Liver (tissue), 9 donors: ENCODE data around the gene NRG3. TPM values are rescaled to one million over a fixed set of nuclear protein-coding genes. Genes with fewer than 3 reads are reported as not detected.
A peak's percentile ranks its signal among the peaks of the same experiment; 100 is the strongest.

ENCODE experiments used
- DNase-seq: peaks from one replicate; pipeline ENCODE4 v3.0.0-alpha.2; 2017; ENCODE audit warnings: low spot score
- H3K27ac ChIP-seq, 2 donors: one replicate each; pipeline ENCODE4 v1.7.0; 2013; ENCODE audit warnings: inconsistent platforms in 2 of 2, low read length in 2 of 2, control low read depth in 1 of 2, low read depth in 1 of 2, mild to moderate bottlenecking in 1 of 2
- H3K27me3 ChIP-seq, 4 donors: one replicate each; pipeline versions ENCODE4 v1.6.1 to v1.7.0; 2013; ENCODE audit warnings: low read length in 3 of 4, inconsistent platforms in 1 of 4, mild to moderate bottlenecking in 1 of 4, moderate library complexity in 1 of 4; ENCODE audit not compliant: control insufficient read depth in 4 of 4, insufficient read depth in 4 of 4
- H3K36me3 ChIP-seq, 4 donors: one replicate each; pipeline versions ENCODE4 v1.6.1 to v1.7.0; 2013; ENCODE audit warnings: low read length in 3 of 4, mild to moderate bottlenecking in 3 of 4, low read depth in 1 of 4, moderate library complexity in 1 of 4; ENCODE audit not compliant: control insufficient read depth in 4 of 4, insufficient read depth in 3 of 4
- H3K4me1 ChIP-seq, 4 donors: one replicate each; pipeline versions ENCODE4 v1.6.1 to v1.7.0; 2013; ENCODE audit warnings: low read length in 3 of 4, mild to moderate bottlenecking in 3 of 4, moderate library complexity in 1 of 4; ENCODE audit not compliant: control insufficient read depth in 4 of 4, insufficient read depth in 4 of 4
- H3K4me3 ChIP-seq, 3 donors: one replicate each; pipeline versions ENCODE4 v1.6.1 to v1.7.0; 2013; ENCODE audit warnings: low read length in 3 of 3, control low read depth in 1 of 3, low read depth in 1 of 3, mild to moderate bottlenecking in 1 of 3
- H3K9ac ChIP-seq, 2 donors: one replicate each; pipeline ENCODE4 v1.7.0; 2013; ENCODE audit warnings: low read length in 2 of 2, mild to moderate bottlenecking in 2 of 2, moderate library complexity in 2 of 2, control low read depth in 1 of 2, low read depth in 1 of 2
- H3K9me3 ChIP-seq, 4 donors: one replicate each; pipeline versions ENCODE4 v1.6.1 to v1.7.0; 2013; ENCODE audit warnings: low read length in 3 of 4; ENCODE audit not compliant: control insufficient read depth in 4 of 4
- ATF3 ChIP-seq: IDR thresholded peaks from 2 replicates; pipeline ENCODE4 v1.6.1; 2016; ENCODE audit warnings: antibody characterized with exemption
- CTCF ChIP-seq: fragments of 150-350 bp; IDR thresholded peaks from 2 replicates; pipeline ENCODE4 v1.5.1; 2017; ENCODE audit warnings: improper control_type of control experiment, low read depth, low read length; ENCODE audit not compliant: missing input control
- EGR1 ChIP-seq, 2 donors: IDR thresholded peaks; 2 replicates each; pipeline ENCODE4 v1.6.1; 2016 to 2018; ENCODE audit warnings: antibody characterized with exemption in 2 of 2, low read depth in 2 of 2
- FOXA1 ChIP-seq: IDR thresholded peaks from 2 replicates; pipeline ENCODE4 v1.6.1; 2016; ENCODE audit warnings: antibody characterized with exemption
- FOXA2 ChIP-seq: IDR thresholded peaks from 2 replicates; pipeline ENCODE4 v1.6.1; 2016; ENCODE audit warnings: antibody characterized with exemption
- GABPA ChIP-seq, 2 donors: IDR thresholded peaks in 1 of 2; conservative IDR thresholded peaks in 1 of 2; 2 replicates each; pipeline ENCODE4 v1.6.1; 2016; ENCODE audit warnings: antibody characterized with exemption in 2 of 2, mild to moderate bottlenecking in 1 of 2, moderate library complexity in 1 of 2
- HNF4A ChIP-seq, 2 donors: conservative IDR thresholded peaks; 2 replicates each; pipeline ENCODE4 v1.6.1; 2016; ENCODE audit warnings: antibody characterized with exemption in 2 of 2, mild to moderate bottlenecking in 2 of 2
- HNF4G ChIP-seq: IDR thresholded peaks from 2 replicates; pipeline ENCODE4 v1.6.1; 2016; ENCODE audit warnings: antibody characterized with exemption
- JUND ChIP-seq, 2 donors: IDR thresholded peaks; 2 replicates each; pipeline ENCODE4 v1.6.1; 2016; ENCODE audit warnings: antibody characterized with exemption in 2 of 2
- NR2F2 ChIP-seq: IDR thresholded peaks from 2 replicates; pipeline ENCODE4 v1.6.1; 2016; ENCODE audit warnings: antibody characterized with exemption
- RAD21 ChIP-seq, 2 donors: IDR thresholded peaks; 2 replicates each; pipeline ENCODE4 v1.6.1; 2016; ENCODE audit warnings: antibody characterized with exemption in 2 of 2, mild to moderate bottlenecking in 2 of 2
- REST ChIP-seq: IDR thresholded peaks from 2 replicates; pipeline ENCODE4 v1.6.1; 2016; ENCODE audit warnings: antibody characterized with exemption, mild to moderate bottlenecking
- RXRA ChIP-seq, 2 donors: IDR thresholded peaks; 2 replicates each; pipeline ENCODE4 v1.6.1; 2017 to 2018; ENCODE audit warnings: antibody characterized with exemption in 2 of 2, mild to moderate bottlenecking in 1 of 2
- SP1 ChIP-seq: IDR thresholded peaks from 2 replicates; pipeline ENCODE4 v1.6.1; 2018; ENCODE audit warnings: antibody characterized with exemption, mild to moderate bottlenecking
- TAF1 ChIP-seq: conservative IDR thresholded peaks from 2 replicates; pipeline ENCODE4 v1.6.1; 2016; ENCODE audit warnings: antibody characterized with exemption, mild to moderate bottlenecking
- YY1 ChIP-seq: IDR thresholded peaks from 2 replicates; pipeline ENCODE4 v1.6.1; 2016; ENCODE audit warnings: antibody characterized with exemption, mild to moderate bottlenecking
- WGBS: extraction: QIAGEN DNeasy Blood & Tissue Kit; methylation state at CpG from one replicate; pipeline ENCODE4 v1.1.7; 2013; 5-methylcytosine and 5-hydroxymethylcytosine counted together
- polyA plus RNA-seq, 2 donors: library from polyadenylated mRNA; stranded (reverse) in 1 of 2; unstranded in 1 of 2; fragments of 200-250 nt in 1 of 2; fragments of >200 nt in 1 of 2; fragmentation: Nextera tagmentation in 1 of 2; extraction: Ambion mirVana in 1 of 2; gene quantifications; one replicate each; pipeline versions ENCODE4 v1.2.1 to v1.2.3, GENCODE V29; 2013 to 2015
- total RNA-seq, 2 donors: library from RNA; depleted of rRNA; stranded (reverse); fragments of >200 nt; gene quantifications; one replicate each; pipeline ENCODE4 v1.2.3, GENCODE V29; 2014
- TF ChIP-seq, protein P1 (sequence below): IDR thresholded peaks from 2 replicates; pipeline ENCODE4 v1.6.1; 2016; ENCODE audit warnings: antibody characterized with exemption
- TF ChIP-seq, protein P2 (sequence below): IDR thresholded peaks from 2 replicates; pipeline ENCODE4 v1.6.1; 2016; ENCODE audit warnings: antibody characterized with exemption
- donor health status: healthy.
- donor health status: healthy.
- donor health status: healthy.
- donor health status: healthy.
- donor health status: healthy.

Gene NRG3
- total and polyA plus RNA-seq, 4 donors, result 0.24 to 3.7 (median 0.38) TPM

DNA sequence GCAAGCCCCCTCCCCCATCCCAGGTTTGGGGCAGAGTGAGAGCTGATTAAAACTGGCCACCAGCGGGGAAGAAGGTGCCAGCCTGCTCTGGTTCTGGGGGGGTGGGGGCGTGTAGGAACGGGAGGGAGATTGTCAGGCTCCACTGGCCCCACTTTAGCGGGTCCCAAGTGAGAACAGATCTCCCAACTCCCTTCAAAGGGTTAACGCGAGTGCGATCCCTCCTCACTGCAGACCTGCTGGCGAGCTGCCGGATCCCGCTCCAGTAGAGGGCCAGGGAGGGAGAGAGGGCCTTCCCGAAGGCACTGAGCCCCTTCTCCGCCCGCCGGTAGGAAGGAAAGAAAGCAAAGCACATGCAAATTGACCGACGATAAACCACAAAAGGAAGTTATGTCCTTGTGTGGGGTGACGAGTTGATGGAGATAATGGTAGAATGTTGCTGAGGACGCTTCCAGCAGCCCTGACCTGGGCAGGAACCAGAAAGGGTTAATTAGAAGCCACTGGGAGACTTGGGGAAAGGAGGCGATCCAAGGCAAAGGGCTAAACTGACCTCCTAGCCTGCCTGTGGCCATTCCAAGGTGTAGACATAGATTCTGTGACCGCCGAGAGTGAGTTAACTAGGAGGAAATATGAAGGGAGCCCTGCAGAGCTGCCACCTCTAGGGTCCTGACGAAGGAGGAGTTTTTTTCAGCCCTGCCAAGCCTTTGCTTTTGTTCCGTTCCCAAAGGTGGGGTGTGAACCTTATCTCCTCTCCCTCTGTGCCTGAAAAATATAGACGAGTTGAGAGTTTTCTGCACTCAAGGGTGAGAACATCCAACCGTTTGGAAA, 1.5 kb downstream of the NRG3 start:
- Histone ChIP-seq H3K27me3 (peaks cover 7 to 16% (median 13%) of the 10 kb centered on the region in 4 donors), H3K4me1 (peaks cover 3 to 21% (median 8%) of the 10 kb centered on the region in 4 donors), H3K4me3 (peak overlapping the region in 1 of 3 donors; percentile 57), H3K9ac (no peak overlapping the region), H3K36me3 (no peaks in the 10 kb centered on the region), H3K9me3 (no peaks in the 10 kb centered on the region), H3K27ac (no peak overlapping the region)
- WGBS, result 4% methylated on average over 25 of the region's 25 CpGs
- DNase-seq, result peak; percentile 43
- TF ChIP-seq ATF3, result no peak
- no peak for TF ChIP-seq GABPA (IDR thresholded peaks at IDR 0.05 in 1 of 2, conservative IDR thresholded peaks at IDR 0.05 in 1 of 2)
- TF ChIP-seq RAD21 (IDR thresholded peaks at IDR 0.05), result no peak
- TF ChIP-seq SP1, result no peak
- no peak for TF ChIP-seq REST
- no peak for TF ChIP-seq EGR1 (IDR thresholded peaks at IDR 0.05; ENCODE audit: low read depth in 2 of 2)
- no peak for TF ChIP-seq HNF4G

DNA sequence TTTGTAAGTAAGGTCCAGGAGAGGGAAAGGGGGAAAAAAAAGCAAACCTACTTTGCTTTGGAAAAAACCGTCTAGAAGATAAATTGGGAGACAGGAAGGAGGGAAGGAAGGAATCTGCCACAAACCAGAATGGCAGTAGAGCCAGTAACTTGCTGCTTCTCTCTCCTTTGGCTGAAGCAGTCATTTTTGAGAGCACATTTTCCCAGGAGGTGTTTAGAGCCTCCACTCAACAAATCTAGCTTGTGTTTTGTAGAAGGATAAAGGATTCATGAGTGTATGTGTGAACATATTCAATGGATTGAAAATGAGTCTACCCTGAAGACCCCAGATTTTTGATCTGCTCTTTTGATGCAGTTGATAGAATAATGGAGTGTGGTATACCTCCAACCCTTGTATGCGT, 2.6 kb downstream of the NRG3 start:
- H3K9me3 ChIP-seq, result no peaks in the 10 kb centered on the region
- H3K27me3 ChIP-seq, result peaks cover 7 to 16% (median 13%) of the 10 kb centered on the region in 4 donors
- WGBS, result 24% methylated on average over 2 of the region's 2 CpGs
- H3K27ac ChIP-seq, result no peak overlapping the region
- H3K9ac ChIP-seq, result no peak overlapping the region
- no peaks in the 10 kb centered on the region for H3K36me3 ChIP-seq
- DNase-seq, result no peak
- peaks cover 3 to 21% (median 8%) of the 10 kb centered on the region in 4 donors for H3K4me1 ChIP-seq
- TF ChIP-seq CTCF (no peak), FOXA1 (no peak), YY1 (no peak), GABPA (IDR thresholded peaks at IDR 0.05 in 1 of 2, conservative IDR thresholded peaks at IDR 0.05 in 1 of 2) (no peak), REST (no peak), JUND (IDR thresholded peaks at IDR 0.05) (no peak), NR2F2 (no peak), RXRA (IDR thresholded peaks at IDR 0.05) (no peak), HNF4A (conservative IDR thresholded peaks at IDR 0.05) (no peak), RAD21 (IDR thresholded peaks at IDR 0.05) (no peak), TAF1 (no peak), FOXA2 (no peak), ATF3 (no peak), SP1 (no peak)
- TF ChIP-seq, protein P1, sequence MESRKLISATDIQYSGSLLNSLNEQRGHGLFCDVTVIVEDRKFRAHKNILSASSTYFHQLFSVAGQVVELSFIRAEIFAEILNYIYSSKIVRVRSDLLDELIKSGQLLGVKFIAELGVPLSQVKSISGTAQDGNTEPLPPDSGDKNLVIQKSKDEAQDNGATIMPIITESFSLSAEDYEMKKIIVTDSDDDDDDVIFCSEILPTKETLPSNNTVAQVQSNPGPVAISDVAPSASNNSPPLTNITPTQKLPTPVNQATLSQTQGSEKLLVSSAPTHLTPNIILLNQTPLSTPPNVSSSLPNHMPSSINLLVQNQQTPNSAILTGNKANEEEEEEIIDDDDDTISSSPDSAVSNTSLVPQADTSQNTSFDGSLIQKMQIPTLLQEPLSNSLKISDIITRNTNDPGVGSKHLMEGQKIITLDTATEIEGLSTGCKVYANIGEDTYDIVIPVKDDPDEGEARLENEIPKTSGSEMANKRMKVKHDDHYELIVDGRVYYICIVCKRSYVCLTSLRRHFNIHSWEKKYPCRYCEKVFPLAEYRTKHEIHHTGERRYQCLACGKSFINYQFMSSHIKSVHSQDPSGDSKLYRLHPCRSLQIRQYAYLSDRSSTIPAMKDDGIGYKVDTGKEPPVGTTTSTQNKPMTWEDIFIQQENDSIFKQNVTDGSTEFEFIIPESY, result no peak
- TF ChIP-seq, protein P2, sequence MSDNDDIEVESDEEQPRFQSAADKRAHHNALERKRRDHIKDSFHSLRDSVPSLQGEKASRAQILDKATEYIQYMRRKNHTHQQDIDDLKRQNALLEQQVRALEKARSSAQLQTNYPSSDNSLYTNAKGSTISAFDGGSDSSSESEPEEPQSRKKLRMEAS, result no peak
- no peak overlapping the region for H3K4me3 ChIP-seq
